HUES64 (cell line): Measurements from ENCODE around the gene LCORL.

Experiments used
- H3K27ac ChIP-seq: 2 replicates; pipeline ENCODE4 v1.7.0; 2013; ENCODE audit warnings: low read depth, low read length, inconsistent platforms
- H3K27me3 ChIP-seq: 2 replicates; pipeline ENCODE4 v1.6.1; 2013; ENCODE audit warnings: mild to moderate bottlenecking, low read length; ENCODE audit not compliant: insufficient read depth
- H3K36me3 ChIP-seq: 2 replicates; pipeline ENCODE4 v1.6.1; 2013; ENCODE audit warnings: mild to moderate bottlenecking, low read length; ENCODE audit not compliant: insufficient read depth
- H3K4me1 ChIP-seq: 2 replicates; pipeline ENCODE4 v1.6.1; 2013; ENCODE audit warnings: mild to moderate bottlenecking, low read length, moderate library complexity; ENCODE audit not compliant: insufficient read depth
- H3K4me3 ChIP-seq: 2 replicates; pipeline ENCODE4 v1.5.1; 2013; ENCODE audit warnings: mild to moderate bottlenecking, low read length, moderate library complexity
- H3K9ac ChIP-seq: 2 replicates; pipeline ENCODE4 v1.6.1; 2013; ENCODE audit warnings: mild to moderate bottlenecking, low read depth, low read length
- H3K9me3 ChIP-seq: 2 replicates; pipeline ENCODE4 v1.6.1; 2013; ENCODE audit warnings: low read depth, low read length; ENCODE audit not compliant: insufficient read depth
- WGBS: fragments of 150-250, 120-280 bp; methylation state at CpG from one replicate; pipeline ENCODE4 v1.1.7; 2013; ENCODE audit warnings: missing lambda C conversion rate; 5-methylcytosine and 5-hydroxymethylcytosine counted together

The LCORL gene

DNA sequence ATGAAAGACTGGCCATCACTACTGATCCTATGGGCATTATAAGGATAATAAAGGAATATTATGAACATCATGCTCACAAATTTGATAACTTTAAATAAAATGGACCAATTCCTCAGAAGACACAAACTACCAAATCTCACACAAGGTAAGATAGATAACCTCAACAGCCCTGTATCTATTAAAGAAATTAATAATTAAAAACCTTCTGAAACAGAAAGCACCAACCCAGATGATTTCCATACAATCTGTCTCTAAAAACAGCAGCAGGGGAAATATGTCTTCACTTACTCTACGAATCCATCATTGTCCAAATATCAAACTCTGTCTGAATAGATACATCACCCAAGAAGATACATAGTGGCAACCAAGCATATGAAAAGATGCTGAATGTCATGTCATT, 55.2 kb downstream of the LCORL start:
- no peak overlapping the region for H3K4me3 ChIP-seq
- no peak overlapping the region for H3K27ac ChIP-seq
- H3K27me3 ChIP-seq = no peaks in the 10 kb centered on the region
- WGBS = 91% methylated on average over 1 of the region's 1 CpG
- H3K9me3 ChIP-seq = no peaks in the 10 kb centered on the region
- peaks cover 7% of the 10 kb centered on the region for H3K36me3 ChIP-seq
- no peak overlapping the region for H3K9ac ChIP-seq
- H3K4me1 ChIP-seq = 0 out of 2 replicates have a peak, but pooled peaks cover 4% of the 10 kb centered on the region

- no peak overlapping the region for H3K9ac ChIP-seq
- H3K4me1 ChIP-seq = 0 out of 2 replicates have a peak, but pooled peaks cover 4% of the 10 kb centered on the region
- no peaks in the 10 kb centered on the region for H3K9me3 ChIP-seq
- H3K4me3 ChIP-seq = no peak overlapping the region
- H3K27me3 ChIP-seq = no peaks in the 10 kb centered on the region
- 97% methylated on average over 7 of the region's 7 CpGs for WGBS
- H3K27ac ChIP-seq = no peak overlapping the region
- peaks cover 17% of the 10 kb centered on the region for H3K36me3 ChIP-seq
These were observed 57.0 kb downstream of the LCORL start for GRCh38 chr4:17964576-17964975.

GRCh38 chr4:17962171-17962570, 59.4 kb downstream of the LCORL start:
- Histone ChIP-seq H3K27me3 (no peaks in the 10 kb centered on the region), H3K4me1 (peaks cover 10% of the 10 kb centered on the region; the same call in 1 of the 2 replicates), H3K27ac (no peak overlapping the region), H3K4me3 (no peak overlapping the region), H3K9ac (no peak overlapping the region), H3K9me3 (peaks cover 2% of the 10 kb centered on the region; the same call in 1 of the 2 replicates), H3K36me3 (peaks cover 29% of the 10 kb centered on the region)
- WGBS = 99% methylated on average over 2 of the region's 2 CpGs

DNA sequence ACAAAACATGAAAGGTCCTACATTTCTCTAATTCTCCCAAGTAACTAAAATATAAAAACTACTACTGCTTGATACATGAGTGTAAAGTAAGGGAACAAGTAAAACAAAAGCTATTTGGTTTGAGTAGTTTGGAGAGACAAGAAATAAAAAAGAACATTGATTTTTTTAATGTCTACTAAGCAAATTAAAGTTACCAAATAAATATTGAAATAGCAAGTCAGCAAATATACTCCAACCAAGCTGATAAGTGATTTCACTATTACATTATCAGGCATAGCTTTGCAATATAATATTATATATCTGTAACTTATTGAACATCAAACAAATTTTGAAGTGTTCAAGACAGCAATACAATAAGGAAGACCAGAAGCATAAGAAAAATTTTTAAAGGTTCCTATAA, 60.3 kb downstream of the LCORL start:
- peaks cover 37% of the 10 kb centered on the region for H3K36me3 ChIP-seq
- no peaks in the 10 kb centered on the region for H3K27me3 ChIP-seq
- no peak overlapping the region for H3K27ac ChIP-seq
- H3K9ac ChIP-seq = no peak overlapping the region
- no peak overlapping the region for H3K4me3 ChIP-seq
- peaks cover 11% of the 10 kb centered on the region; the same call in 1 of the 2 replicates for H3K9me3 ChIP-seq
- peaks cover 10% of the 10 kb centered on the region; the same call in 1 of the 2 replicates for H3K4me1 ChIP-seq

DNA sequence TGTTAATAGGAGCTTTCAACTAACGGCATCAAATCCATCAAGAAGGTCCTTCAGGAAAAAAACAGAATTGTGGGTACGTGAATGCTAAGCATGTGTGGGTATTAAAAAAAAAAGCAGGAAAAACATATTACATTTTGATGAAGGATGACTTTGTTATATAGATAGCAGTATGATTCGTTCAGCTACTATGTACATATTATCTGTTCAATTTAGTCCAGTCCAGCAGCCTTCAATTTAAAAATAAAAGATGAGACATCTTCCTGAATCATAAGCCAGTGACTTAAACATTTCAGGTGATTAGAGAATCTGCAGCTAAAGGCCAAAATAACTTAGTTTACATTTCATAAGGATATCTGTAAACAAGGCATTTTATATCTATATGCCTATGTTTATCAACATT, 63.4 kb downstream of the LCORL start:
- peaks cover 11% of the 10 kb centered on the region; the same call in 1 of the 2 replicates for H3K9me3 ChIP-seq
- no peak overlapping the region for H3K9ac ChIP-seq
- 98% methylated on average over 2 of the region's 3 CpGs for WGBS
- H3K27me3 ChIP-seq = no peaks in the 10 kb centered on the region
- peaks cover 41% of the 10 kb centered on the region for H3K36me3 ChIP-seq
- H3K4me3 ChIP-seq = no peak overlapping the region
- peaks cover 10% of the 10 kb centered on the region; the same call in 1 of the 2 replicates for H3K4me1 ChIP-seq
- no peak overlapping the region for H3K27ac ChIP-seq

GRCh38 chr4:17957688-17958087, 63.9 kb downstream of the LCORL start:
- H3K27me3 ChIP-seq = no peaks in the 10 kb centered on the region
- H3K27ac ChIP-seq = no peak overlapping the region
- peaks cover 41% of the 10 kb centered on the region for H3K36me3 ChIP-seq
- peaks cover 11% of the 10 kb centered on the region; the same call in 1 of the 2 replicates for H3K9me3 ChIP-seq
- no peak overlapping the region for H3K4me3 ChIP-seq
- peaks cover 10% of the 10 kb centered on the region; the same call in 1 of the 2 replicates for H3K4me1 ChIP-seq
- 100% methylated on average over 1 of the region's 1 CpG for WGBS
- no peak overlapping the region for H3K9ac ChIP-seq

- H3K27me3 ChIP-seq = no peaks in the 10 kb centered on the region
- H3K4me1 ChIP-seq = peaks cover 7% of the 10 kb centered on the region; the same call in 1 of the 2 replicates
- no peak overlapping the region for H3K4me3 ChIP-seq
- no peak overlapping the region for H3K9ac ChIP-seq
- H3K9me3 ChIP-seq = peaks cover 11% of the 10 kb centered on the region; the same call in 1 of the 2 replicates
- no peak overlapping the region for H3K27ac ChIP-seq
- 92% methylated on average over 3 of the region's 4 CpGs for WGBS
- peaks cover 34% of the 10 kb centered on the region for H3K36me3 ChIP-seq
These were observed 65.3 kb downstream of the LCORL start for GRCh38 chr4:17956245-17956644.

- H3K4me1 ChIP-seq = peaks cover 6% of the 10 kb centered on the region; the same call in 1 of the 2 replicates
- no peak overlapping the region for H3K9ac ChIP-seq
- no peaks in the 10 kb centered on the region for H3K27me3 ChIP-seq
- no CpG with 5 or more reads among the region's 2 CpGs for WGBS
- no peak overlapping the region for H3K27ac ChIP-seq
- no peak overlapping the region for H3K4me3 ChIP-seq
- no peaks in the 10 kb centered on the region for H3K9me3 ChIP-seq
- no peaks in the 10 kb centered on the region for H3K36me3 ChIP-seq
These were observed 76.3 kb downstream of the LCORL start for GRCh38 chr4:17945303-17945702.

DNA sequence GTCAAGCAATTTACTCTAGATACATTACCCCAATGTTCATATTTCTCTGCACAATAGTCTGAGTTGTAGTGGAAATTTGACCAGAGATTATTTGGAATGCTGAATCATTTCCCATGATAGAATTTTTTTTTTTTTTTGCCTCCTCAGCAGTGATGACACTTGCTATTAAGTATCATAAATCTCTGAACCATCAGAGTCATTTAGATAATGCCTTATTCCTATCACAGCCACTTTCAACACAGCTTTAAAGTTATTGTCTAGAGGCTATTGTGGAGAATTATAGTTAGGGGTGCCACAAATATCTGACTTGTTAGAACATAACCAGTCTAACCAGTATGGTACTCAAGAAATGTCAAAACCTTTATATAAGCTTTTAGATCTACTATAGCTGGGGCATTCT, 79.8 kb downstream of the LCORL start:
- Histone ChIP-seq H3K27me3 (no peaks in the 10 kb centered on the region), H3K4me3 (no peak overlapping the region), H3K4me1 (peaks cover 6% of the 10 kb centered on the region; the same call in 1 of the 2 replicates), H3K36me3 (no peaks in the 10 kb centered on the region; the same call in 1 of the 2 replicates), H3K27ac (no peak overlapping the region), H3K9me3 (no peaks in the 10 kb centered on the region), H3K9ac (no peak overlapping the region)

DNA sequence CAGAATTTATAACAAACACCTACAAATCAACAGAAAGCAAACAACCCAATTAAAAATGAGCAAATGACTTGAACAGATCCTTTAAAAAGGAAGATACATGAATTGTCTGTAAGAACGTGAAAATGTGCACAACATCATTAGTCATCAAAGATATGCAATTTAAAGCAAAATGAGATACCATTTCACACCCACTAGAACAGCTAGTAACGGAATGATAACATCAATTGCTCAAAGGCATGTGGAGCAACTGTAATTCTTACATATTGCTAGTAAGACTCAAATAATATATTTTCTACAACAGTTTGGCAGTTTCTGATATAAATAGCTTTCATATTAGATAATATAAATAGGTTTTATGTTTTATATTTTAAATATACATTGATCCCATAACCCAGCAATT, 82.5 kb downstream of the LCORL start:
- H3K9me3 ChIP-seq = peaks cover 3% of the 10 kb centered on the region; the same call in 1 of the 2 replicates
- H3K9ac ChIP-seq = no peak overlapping the region
- H3K36me3 ChIP-seq = no peaks in the 10 kb centered on the region; the same call in 1 of the 2 replicates
- no peak overlapping the region for H3K4me3 ChIP-seq
- peaks cover 6% of the 10 kb centered on the region; the same call in 1 of the 2 replicates for H3K4me1 ChIP-seq
- 100% methylated on average over 2 of the region's 2 CpGs for WGBS
- H3K27me3 ChIP-seq = no peaks in the 10 kb centered on the region
- no peak overlapping the region for H3K27ac ChIP-seq

DNA sequence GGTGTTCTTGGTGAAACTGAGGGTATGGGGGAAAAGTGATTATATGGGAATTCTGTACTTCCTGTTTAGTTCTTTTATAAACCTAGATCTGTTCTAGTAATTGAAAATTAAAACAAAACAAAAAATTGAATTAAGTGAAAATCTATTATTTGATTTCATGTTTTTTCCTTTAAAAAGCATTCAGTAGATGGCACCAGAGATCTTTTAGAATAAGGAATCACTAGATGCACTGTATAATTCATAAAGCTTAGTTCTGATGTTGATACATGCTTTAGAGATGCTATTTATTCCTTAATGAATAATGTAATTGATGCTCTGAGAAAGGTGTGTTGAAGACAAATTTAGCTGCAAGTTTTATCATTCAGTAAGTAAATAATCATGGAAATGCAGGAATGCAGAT, 87.3 kb downstream of the LCORL start:
- Histone ChIP-seq H3K36me3 (no peaks in the 10 kb centered on the region; the same call in 1 of the 2 replicates), H3K4me3 (no peak overlapping the region), H3K27ac (no peak overlapping the region), H3K27me3 (no peaks in the 10 kb centered on the region), H3K9ac (no peak overlapping the region), H3K9me3 (peaks cover 11% of the 10 kb centered on the region; the same call in 1 of the 2 replicates), H3K4me1 (no peaks in the 10 kb centered on the region)

DNA sequence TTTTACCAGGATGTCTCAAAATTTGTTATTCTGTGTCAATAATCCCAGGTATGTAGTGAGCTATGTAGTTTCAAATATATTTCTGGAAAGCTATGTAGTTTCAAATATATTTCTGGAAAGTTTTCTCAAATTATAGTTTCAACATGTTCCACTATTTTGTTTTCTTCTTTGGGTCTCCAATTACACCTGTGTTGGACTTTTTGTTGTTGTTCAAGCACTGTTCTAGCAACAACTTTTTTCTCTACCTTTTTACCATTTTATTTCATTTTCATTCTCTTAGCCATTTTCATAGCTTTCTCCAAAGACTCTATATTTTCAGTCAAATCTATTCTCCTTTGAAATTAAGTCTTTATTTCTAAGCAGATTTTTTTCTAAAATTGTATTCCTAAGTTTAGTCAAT, 88.4 kb downstream of the LCORL start:
- H3K4me1 ChIP-seq = no peaks in the 10 kb centered on the region
- H3K27me3 ChIP-seq = no peaks in the 10 kb centered on the region
- H3K36me3 ChIP-seq = peaks cover 5% of the 10 kb centered on the region; the same call in 1 of the 2 replicates
- H3K9ac ChIP-seq = no peak overlapping the region
- H3K27ac ChIP-seq = no peak overlapping the region
- H3K4me3 ChIP-seq = no peak overlapping the region
- H3K9me3 ChIP-seq = peaks cover 11% of the 10 kb centered on the region; the same call in 1 of the 2 replicates
